Activated CD8-positive, alpha-beta memory T cell treated with anti-CD3 and anti-CD28 coated beads for 1 hour (primary cell): ENCODE measurements around the gene NID2.

Experiments
- DNase-seq, 2 donors: peaks; one replicate each; pipeline ENCODE4 v3.0.0-alpha.2; 2020; ENCODE audit warnings: low read depth in 1 of 2; ENCODE audit errors: extremely low read depth in 1 of 2

Gene NID2

DNA sequence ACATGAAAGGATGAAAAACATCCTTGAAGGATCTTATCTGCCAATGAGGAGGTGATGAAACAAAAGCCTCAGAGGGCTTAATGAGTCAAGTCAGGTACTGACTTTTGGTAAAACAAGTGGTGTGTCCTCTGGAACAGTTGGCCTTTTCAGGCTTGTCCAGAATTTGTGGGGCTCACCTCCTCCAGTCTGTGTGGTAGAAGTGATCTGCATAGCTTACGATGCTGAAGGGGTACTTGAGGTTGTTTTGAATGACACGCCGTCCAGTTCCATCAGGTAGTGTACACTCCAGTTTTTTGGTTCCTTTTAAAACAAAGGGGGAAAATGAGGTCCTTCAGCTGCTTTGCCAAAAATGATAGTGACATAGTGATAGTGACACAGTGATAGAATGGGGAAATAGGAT is 62.5 kb downstream of the NID2 start:
- no peak for DNase-seq

DNA sequence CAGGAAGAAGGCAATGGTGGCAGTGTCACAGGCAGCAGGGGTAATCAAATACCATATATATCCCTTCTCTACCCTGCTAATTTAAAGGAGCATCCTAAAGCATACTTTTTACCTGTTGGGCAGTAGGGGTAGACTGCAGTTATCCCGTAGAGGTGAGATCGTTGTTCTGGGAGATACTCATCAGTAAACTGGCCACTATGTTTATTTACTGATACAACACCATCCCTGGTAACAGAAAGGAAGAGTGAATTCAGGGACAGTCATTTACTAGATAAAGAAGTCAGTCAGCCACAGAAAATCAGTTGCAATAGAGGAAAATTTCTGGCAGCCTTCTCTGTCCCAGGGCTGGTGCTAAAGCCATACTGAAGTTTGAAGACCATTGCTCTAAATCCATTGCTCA is 63.2 kb downstream of the NID2 start:
- no peak for DNase-seq

DNA sequence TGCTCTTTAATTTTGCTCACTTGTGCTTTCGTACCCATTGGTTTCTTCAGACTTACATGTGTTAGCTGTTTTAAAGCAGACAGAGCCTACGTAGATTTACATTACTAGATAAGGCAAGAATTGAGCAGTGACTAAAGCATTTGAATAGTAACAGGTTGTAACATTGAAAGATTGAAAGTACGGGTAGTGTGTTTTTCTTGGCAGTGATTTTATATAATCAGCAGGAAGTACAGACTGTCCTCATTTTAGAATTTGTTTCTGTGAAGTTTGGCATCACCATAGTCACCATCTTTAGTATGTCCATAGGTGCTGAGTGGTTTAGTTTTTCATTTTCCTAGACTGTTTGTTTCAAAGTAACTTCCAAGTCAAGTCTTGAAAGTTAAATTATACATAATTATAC is 65.5 kb downstream of the NID2 start:
- DNase-seq: no peak

DNA sequence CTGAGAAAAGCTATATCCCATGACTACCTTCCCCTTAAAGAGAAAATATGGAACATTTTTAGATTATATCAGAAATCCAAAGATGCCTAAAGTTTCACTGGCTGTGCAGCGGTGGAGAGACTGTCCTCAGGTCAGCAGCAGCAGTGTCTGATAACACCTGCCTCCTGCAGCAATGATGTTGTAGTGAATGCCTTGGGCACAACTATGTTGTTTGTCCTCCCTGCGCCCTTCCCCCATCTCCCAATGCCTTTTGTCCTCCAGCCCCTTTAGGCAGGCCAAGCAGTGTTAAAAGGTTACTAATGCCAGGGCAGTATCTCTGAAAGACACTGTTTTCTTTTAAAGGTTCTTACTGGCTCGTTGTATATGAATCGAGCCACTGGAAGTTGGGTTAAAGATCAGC is 66.3 kb downstream of the NID2 start:
- no peak for DNase-seq

DNA sequence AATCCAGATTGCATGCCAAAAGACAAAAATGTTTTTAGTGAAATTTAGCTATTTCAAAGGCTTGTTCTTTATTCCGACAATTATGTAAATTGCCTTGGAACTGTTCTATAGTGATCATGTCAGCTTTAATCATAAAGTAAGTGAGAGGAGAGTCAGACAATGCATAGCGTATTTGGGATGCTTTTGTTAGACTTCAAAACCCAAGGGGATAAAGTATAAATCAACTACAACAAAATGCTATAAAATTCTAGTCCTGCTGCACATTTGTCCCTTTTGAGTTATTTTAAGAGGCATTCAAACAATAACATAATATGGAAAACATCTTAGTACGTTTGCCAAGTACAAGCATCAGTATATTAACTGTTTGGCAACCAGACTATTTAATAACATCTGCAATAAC is 68.2 kb downstream of the NID2 start:
- no peak for DNase-seq

DNA sequence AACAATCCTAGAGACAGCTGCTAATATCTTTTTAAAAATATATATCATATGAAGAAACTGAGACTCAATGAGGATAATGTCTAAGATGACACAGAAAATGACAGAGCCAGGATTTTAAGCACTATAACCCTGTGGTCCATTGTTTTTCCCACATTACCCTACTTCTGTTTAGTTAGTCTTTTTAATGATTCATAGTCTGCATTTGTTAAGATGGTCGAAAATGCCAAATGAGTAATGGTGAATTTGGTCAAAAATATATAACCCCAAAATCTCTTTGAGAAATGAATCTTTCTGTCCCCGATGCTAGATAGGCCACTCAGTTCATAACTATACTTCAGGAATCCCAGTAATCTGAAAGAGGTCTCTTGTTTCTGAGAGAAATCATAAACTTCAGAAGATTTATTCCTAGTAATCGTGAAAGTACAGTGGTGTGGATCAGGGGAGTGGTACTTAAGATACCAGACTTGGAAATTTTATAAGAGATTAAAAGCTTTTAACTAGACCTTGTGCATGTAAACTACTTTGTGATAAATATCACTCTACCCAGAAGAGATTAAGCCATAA is 68.8 kb downstream of the NID2 start:
- DNase-seq: no peak

DNA sequence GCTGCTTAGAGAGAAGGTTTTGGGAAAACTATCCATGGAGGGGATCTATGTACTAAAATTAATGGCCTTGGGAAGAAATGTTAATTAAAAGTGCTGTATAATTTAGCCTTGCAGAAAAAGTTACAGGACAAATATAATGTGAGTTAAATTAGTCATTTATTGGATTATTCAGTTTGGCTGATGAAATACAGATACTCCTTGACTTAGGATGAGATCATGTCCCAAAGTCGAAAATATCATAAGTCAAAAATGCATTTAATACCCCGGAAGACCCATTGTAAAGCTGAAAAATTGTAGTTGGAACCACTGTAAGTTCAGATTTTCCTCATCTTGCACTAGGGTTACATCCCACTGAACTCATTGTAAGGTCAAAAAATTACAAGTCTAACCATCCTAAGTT is 69.8 kb downstream of the NID2 start:
- no peak for DNase-seq

DNA sequence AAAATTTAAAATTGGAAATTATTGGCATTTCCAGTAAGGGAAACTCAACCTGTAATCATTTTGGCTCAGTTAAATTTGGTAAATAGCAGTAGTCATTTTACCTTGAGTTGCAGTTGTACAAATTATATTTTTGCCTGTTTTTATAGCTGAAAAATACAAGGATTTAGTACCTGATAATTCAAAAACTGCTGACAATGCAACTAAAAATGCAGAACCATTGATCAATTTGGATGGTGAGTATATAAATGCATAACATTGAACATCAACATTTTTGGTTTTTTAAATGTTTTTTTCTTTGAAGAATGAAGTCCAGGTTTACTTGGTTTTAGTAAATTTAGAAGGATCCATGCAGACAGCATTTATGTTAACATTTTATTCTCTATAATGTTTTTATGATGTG is 70.5 kb downstream of the NID2 start:
- no peak for DNase-seq

DNA sequence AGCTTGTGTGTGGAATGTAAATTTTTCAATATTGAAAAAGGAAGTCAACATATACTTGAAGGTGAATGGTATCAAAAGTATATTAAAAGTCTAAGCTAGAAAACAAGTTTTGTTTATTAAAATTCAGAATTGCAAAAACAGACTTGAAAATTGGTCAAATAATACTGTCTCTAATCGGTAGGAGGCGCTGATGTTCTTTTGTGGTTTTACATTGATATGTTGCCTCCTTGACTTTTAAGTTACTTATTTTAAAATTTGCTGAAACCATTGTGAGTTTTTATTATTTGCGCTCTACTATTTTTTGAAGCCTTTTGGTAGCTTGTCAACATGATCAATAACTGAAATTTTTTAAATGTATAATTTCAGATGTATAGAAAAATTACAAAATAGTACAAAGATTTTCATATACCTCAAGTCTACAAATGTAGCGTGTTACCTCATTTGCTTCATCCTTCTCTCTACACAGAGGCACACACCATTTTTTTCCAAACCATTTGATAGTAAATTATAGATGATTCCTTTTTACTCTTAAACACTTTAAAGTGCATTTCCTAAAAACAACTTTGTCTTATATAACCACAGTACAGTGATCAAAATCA is 72.6 kb downstream of the NID2 start:
- DNase-seq: no peak

DNA sequence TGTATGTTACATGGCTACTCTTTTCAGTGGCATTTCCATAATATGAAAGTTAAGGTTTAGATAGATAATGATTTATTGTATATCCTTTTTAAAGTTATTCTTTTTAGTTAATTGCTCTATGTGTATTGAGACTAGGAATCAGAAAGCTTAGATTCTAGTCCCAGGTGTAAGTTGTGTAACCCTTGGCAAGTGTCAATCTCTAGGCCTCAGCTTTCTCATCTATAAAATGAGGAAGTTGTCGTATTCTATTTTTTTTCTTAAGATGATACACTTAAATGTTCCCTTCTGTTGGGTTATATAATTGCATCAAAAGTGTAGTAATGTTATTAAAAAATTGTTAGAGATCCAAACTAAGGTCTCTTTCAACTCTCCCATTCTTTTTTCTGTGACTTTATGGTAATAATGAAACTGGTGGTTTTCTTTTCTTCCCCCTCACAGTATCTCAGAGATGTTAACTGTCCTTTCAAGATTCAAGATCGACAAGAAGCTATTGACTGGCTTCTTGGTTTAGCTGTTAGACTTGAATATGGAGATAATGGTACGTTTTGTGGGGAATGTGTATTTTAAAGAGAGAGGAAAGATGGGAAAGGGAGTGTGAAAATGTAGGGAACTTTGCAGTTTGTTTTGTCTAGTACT is 75.5 kb downstream of the NID2 start:
- DNase-seq: no peak

DNA sequence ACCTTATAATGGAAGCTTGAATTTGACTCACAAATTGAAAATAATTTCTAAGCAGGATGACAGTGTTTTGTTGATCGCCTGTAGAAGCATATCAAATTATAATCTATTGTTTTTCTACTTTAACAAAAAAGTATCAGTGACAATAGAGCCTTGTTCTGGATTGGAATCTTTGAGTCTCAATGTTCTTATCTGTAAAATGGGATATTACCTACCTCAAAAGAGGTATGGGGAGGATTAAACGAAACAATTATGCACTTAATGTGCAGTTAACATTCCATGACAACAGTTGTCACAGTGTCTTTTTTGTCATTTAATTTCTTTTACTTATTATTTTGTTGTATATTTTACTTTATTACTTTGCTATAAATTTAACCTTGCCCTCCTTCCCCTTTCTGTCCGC is 78.4 kb downstream of the NID2 start:
- no peak for DNase-seq

DNA sequence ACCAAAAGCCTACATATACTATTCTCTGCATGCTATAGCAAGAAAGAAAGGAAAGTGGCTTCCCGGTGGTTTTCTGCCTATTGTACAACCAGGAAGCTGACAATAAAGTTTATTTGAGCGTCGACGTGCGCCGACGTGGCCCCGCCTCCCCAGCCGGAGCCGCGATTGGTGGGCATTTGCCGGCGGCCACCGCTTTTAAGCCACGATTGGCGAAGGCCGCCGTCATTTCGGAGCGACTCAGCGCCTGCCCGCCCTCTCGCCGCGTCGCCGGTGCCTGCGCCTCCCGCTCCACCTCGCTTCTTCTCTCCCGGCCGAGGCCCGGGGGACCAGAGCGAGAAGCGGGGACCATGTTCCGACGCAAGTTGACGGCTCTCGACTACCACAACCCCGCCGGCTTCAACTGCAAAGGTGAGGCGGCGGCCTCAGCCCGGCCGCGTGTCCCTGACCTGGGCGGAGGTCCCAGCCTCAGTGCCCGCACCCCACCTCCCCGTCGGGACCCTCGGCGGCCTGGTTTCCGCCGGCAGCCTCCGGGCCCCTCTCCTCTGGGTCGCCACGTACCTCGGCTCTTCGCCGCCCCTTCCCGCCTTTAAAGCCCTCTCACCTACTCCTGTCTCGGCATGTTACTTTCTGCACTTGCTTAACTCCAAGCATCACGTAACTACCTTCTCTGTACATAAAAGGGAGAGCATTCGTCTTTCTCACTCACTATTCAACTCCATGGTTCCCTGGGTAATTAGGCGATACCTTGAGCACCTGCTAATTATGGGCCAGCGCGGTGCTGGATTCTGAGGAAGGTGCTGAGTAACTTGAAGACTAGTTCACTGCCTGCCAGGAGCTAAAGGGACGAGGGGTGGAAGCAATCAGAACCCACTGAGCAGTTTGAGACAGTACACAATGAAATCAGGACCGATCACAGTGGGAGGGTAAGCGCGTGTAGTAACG is 79.3 kb downstream of the NID2 start, which contains the start of gene RTRAF:
Gene RTRAF (plus strand): TSS at position 254 of the 942 bp plus-strand sequence. CDS start 94 bp downstream, at position 348.
- peak; percentile 79 to 87 for DNase-seq

DNA sequence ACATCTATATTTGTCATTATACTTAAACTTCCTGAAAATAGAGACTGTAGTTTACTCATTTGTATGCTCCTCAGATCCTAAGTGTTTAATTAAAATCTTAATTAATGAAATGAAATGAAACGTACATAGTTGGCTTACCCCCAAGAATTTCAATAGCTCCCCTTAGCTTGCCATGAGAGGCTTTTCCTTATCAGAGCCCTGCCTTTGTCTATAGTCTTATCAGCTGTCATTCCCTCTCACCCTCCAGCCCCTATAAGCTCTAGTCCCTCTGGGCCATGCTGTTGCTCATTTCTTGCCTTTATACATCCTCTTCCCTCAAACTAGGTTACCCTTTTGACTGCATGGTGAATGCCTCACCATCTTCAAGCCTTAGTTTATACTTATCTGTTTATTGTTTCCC is 80.6 kb downstream of the NID2 start:
- no peak for DNase-seq

DNA sequence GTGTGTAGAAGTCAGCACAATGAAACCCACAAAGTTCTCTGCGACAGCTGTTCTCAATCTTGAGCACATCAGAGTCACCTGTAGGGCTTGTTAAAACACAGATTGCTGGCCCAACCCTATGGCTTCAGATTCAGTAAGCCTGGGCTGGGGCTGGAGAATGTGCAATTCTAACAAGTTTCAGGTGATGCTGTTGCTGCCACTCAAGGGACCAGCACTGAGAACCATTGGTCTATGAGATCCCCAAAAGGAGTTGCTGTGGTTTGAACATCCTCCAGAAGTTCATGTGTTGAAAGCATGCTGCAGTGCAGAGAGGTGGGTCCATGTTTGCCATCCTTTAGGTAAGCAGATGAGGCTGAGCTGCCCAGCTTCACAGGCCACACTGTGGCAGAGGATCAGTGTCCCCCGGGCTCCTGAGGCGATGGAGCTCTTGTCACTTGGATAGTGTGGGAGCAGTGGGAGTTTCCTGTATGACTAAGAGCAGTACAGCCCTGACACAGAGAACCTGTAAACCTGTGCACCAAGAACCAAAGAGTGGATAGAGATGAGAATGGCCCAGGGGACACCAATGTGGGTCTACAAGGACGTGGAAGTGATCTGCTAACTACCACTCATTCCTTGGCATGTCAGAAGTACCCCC is 87.5 kb downstream of the NID2 start:
- no peak for DNase-seq

DNA sequence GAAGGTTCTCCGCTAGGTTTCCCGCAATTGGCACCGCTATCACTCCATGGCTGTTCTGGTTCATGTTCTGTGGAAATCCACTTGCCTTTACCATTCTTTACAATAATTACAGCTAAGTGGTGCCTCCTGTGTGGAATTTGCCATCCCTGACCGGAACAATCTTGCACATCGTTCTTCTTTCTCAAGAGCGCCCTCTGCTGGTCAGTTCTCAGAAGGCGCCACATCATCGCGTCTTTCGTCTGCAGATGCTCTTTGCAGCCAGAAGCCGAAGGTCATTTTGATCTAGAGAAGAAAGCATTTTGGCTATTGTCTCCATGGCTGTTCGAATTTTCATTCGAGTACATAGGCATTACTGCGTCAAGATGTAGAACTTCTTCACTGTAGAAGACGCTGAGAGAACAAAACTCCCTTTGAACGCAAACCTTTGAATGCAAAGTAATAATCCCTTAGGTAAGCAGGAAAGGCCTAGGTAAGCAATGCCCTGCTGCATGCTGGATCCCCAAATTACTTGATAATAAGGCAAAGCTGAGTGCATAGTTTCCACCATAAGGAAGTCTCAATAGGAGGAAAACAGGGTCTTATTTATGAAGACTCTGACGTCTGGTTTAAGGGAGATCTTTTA is 89.7 kb downstream of the NID2 start:
- peak; percentile 69 to 71 for DNase-seq

DNA sequence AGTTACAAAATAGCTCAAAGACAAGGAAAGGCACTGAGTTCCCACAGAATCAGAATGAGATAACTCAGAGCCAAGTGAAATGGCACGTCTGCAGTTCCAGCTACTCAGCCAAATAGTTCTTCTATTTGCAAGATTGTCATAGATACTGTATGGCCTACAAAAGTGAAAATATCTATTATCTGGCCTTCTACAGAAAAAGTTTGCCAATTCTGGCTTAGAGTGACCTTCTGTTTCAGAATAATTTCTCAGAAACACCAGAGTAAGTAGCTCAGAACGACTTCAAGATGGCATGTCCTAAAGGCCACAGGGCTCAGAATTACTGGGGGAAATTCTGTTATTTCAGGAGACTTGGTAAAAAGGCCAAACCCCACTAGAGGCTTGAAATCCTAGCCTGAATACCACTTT is 90.2 kb downstream of the NID2 start:
- DNase-seq: no peak

DNA sequence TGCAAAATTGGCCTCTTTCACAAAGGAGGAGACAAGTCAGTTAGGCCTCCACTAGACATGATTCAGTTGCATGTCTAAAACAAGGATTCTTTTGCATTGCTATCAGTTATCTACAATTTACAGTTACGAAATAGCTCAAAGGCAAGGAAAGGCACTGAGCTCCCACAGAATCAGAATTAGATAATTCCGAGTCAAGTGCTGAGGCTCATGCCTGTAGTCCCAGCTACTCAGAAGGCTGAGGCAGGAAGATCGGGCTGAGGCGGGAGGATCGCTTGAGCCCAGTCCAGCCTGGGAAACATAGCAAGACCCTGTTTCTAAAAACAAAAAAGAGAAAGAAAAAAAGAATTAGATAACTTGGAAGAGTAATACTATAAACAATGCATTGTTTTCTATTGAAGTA is 91.8 kb downstream of the NID2 start:
- DNase-seq: no peak

DNA sequence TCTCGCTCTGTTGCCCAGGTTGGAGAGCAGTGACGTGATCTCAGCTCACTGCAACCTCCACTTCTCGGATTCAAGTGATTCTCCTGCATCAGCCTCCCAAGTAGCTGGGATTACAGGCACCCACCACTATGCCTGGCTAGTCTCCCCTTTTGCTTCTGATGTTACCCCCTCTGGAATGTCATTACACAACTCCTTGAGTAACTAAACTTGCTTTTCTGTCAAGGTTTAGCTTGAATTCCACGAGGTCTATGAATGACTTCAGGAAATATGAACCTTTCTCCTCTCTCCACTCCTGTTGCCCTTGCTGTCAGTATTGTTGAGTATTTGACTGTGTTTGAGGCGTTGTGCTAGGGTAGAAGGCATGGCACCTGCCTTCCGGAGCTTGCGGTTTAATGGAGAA is 96.3 kb downstream of the NID2 start:
- DNase-seq: no peak

DNA sequence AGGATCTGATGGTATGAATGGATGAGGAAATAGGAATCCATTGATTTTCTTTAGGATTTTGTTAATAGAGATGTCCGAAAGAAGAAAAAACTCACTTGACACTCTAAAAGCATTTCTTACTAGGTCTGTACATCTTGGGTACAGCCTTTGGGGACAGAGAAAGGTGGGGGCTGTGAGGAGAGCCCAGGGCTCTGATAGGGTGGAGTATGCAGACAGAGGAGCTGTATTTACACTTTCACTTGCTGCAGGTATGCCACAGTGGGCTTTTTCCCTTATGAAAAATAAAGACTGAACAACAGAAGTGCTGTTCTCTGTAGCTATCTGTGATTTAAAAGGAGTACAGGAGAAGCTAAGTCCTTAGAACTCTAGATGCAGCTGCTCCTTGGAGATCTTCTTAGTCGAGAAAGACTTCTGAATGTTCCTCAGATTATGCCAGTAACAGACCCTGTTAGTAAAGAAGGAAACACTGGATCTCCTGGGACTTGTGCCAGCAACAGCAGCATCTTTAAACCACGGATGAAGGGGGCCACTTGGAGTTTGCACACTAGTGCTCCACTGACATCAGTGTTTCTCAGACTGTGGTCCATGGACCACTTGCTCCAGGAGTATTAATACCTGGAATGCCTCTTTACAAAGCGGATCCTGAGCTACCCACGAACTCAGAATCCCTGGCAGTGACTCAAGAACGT is 98.9 kb downstream of the NID2 start:
- no peak for DNase-seq

DNA sequence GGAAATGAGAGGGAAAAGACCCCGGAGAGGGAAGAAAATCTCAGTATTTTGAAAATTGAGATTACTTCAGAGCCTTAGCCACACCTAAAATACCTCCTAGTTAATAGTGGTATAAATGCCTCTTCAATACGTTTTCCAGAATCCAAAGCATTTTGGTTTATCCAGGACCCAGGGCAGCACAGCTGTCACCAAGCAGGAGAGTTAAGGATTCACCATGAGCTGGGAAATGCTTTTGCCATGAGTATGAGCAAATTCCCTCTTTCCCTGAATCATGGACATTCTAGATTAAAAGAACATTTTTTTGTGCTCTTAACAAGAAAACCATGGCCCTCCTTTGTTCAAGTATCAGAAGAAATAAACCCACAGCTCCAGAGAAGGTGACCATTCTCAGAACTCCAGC is 101.3 kb downstream of the NID2 start:
- DNase-seq: no peak
